Measurements from ENCODE around the gene FAM53A.

Gene FAM53A

GRCh38 chr4:1683261-1683735 lies 815 bp downstream of the FAM53A start:
- ChIA-PET POLR2A (no interaction called here), CTCF (interaction anchor here (0.6 to 1.0 kb wide), 2 partner anchors 9 to 56 kb away, joined by 4 to 9 read pairs; no protein-coding TSS in a partner anchor)
- H3K36me3 ChIP-seq (ENCODE audit: control insufficient read depth in 2 of 2, insufficient read depth in 1 of 2, low read length in 2 of 2) = no peaks in the 10 kb centered on the region
- no peaks in the 10 kb centered on the region; the same call in 1 of the 2 replicates for H3K4me1 ChIP-seq (ENCODE audit: control insufficient read depth, insufficient read depth, low read length)
- no peak overlapping the region for H3K27ac ChIP-seq (ENCODE audit: extremely low read depth, low read depth, low read length)
- 0 out of 2 replicates have a peak, but pooled peaks have one; percentile 19 for TF ChIP-seq ZBTB17 (tag by site-specific recombination; IDR thresholded peaks at IDR 0.05)
- TF ChIP-seq PRDM6 (tag by site-specific recombination; IDR thresholded peaks at IDR 0.05) = no peak
- no peak overlapping the region; the same call in 1 of the 2 replicates for H3K4me3 ChIP-seq (ENCODE audit: low read depth, low read length)
- no peaks in the 10 kb centered on the region for H3K9me3 ChIP-seq (ENCODE audit: control insufficient read depth, insufficient read depth, low read depth, low read length)

GRCh38 chr4:1682860-1683259 lies 1.3 kb downstream of the FAM53A start:
- ChIA-PET POLR2A (no interaction called here), CTCF (interaction anchor here (0.6 kb wide), 1 partner anchor 57 kb away, joined by 4 read pairs; no protein-coding TSS in a partner anchor)
- TF ChIP-seq ZBTB6 (tag by site-specific recombination; IDR thresholded peaks at IDR 0.05) = no peak
- TF ChIP-seq ZNF37A (tag by site-specific recombination; IDR thresholded peaks at IDR 0.05) = no peak
- TF ChIP-seq ZSCAN18 (tag by site-specific recombination; IDR thresholded peaks at IDR 0.05) = no peak
- no peak for TF ChIP-seq ZNF660 (tag by site-specific recombination; IDR thresholded peaks at IDR 0.05)
- TF ChIP-seq PATZ1 (tag by site-specific recombination; IDR thresholded peaks at IDR 0.05) = no peak
- no peak for TF ChIP-seq ZNF239 (tag by site-specific recombination; IDR thresholded peaks at IDR 0.05)
- TF ChIP-seq ZNF792 (tag by site-specific recombination; IDR thresholded peaks at IDR 0.05) = no peak
- no peak for TF ChIP-seq ZBTB49 (tag by site-specific recombination; IDR thresholded peaks at IDR 0.05; ENCODE audit: low read depth)
- no peak for TF ChIP-seq ZNF501 (tag by site-specific recombination; IDR thresholded peaks at IDR 0.05)
- no peak for TF ChIP-seq PRDM1 (tag by site-specific recombination; IDR thresholded peaks at IDR 0.05)
- TF ChIP-seq ZNF629 (tag by site-specific recombination; IDR thresholded peaks at IDR 0.05) = no peak
- TF ChIP-seq ZNF423 (tag by site-specific recombination; IDR thresholded peaks at IDR 0.05) = no peak
- TF ChIP-seq ZNF830 (tag by site-specific recombination; IDR thresholded peaks at IDR 0.05; ENCODE audit: low read depth) = no peak
- no peak for TF ChIP-seq ZNF433 (tag by site-specific recombination; IDR thresholded peaks at IDR 0.05; ENCODE audit: low read depth)
- no peak for TF ChIP-seq ZNF211 (tag by site-specific recombination; IDR thresholded peaks at IDR 0.05; ENCODE audit: low read depth)
- TF ChIP-seq ZBTB1 (tag by site-specific recombination; IDR thresholded peaks at IDR 0.05) = no peak
- TF ChIP-seq ZNF121 (tag by site-specific recombination; IDR thresholded peaks at IDR 0.05) = no peak
- no peak for TF ChIP-seq MYNN (tag by site-specific recombination; IDR thresholded peaks at IDR 0.05; ENCODE audit: borderline replicate concordance)
- no peak for TF ChIP-seq TSHZ1 (tag by site-specific recombination; IDR thresholded peaks at IDR 0.05; ENCODE audit: borderline replicate concordance)
- no peaks in the 10 kb centered on the region for H3K9me3 ChIP-seq (ENCODE audit: control insufficient read depth, insufficient read depth, low read depth, low read length)
- no peaks in the 10 kb centered on the region for H3K36me3 ChIP-seq (ENCODE audit: control insufficient read depth in 2 of 2, insufficient read depth in 1 of 2, low read length in 2 of 2)
- H3K27ac ChIP-seq (ENCODE audit: extremely low read depth, low read depth, low read length) = no peak overlapping the region
- H3K4me3 ChIP-seq (ENCODE audit: low read depth, low read length) = no peak overlapping the region
- no peaks in the 10 kb centered on the region; the same call in 1 of the 2 replicates for H3K4me1 ChIP-seq (ENCODE audit: control insufficient read depth, insufficient read depth, low read length)

Measured in HEK293 (cell line).